ENCODE results near the gene ELP4.

The ELP4 gene

DNA sequence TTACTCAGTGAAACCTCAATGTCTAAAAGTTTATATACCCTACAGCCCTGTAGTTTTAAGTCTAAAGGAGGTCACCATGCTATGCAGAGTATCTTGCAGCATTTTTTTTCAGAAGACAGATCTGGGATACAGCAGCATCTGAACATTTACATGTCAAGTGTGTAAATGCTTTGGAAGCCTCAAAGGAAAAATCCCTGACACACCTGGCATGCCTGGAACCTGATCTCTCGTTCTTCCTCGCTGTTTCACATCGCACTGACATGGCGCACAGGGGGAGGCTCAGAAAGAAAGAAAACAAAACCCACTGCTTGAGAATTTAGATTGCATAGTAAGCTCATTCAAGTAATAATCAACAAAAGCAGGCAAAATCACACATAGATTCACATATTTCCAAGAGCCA is 270.5 kb downstream of the ELP4 start:
- Mint-ChIP-seq H3K36me3 (peaks cover 16% of the 10 kb centered on the region), H3K27me3 (no peaks in the 10 kb centered on the region), H3K27ac (no peak overlapping the region)

GRCh38 chr11:31780480-31780971 is 271.0 kb downstream of the ELP4 start:
- Mint-ChIP-seq H3K36me3 (peaks cover 14% of the 10 kb centered on the region), H3K9me3 (ENCODE audit: low read depth) (no peaks in the 10 kb centered on the region), H3K4me3 (no peak overlapping the region)

More for the DNA sequence above, 270.5 kb downstream of the ELP4 start:
- no peaks in the 10 kb centered on the region for H3K9me3 Mint-ChIP-seq (ENCODE audit: low read depth)
- H3K4me3 Mint-ChIP-seq, result no peak overlapping the region
- H3K4me1 Mint-ChIP-seq (ENCODE audit: low read depth), result no peaks in the 10 kb centered on the region

GRCh38 chr11:31782257-31782656 is 272.7 kb downstream of the ELP4 start:
- Mint-ChIP-seq H3K4me1 (ENCODE audit: low read depth) (no peaks in the 10 kb centered on the region), H3K36me3 (peaks cover 16% of the 10 kb centered on the region), H3K9me3 (ENCODE audit: low read depth) (no peaks in the 10 kb centered on the region), H3K27me3 (no peaks in the 10 kb centered on the region), H3K4me3 (no peak overlapping the region), H3K27ac (no peak overlapping the region)

More at GRCh38 chr11:31780480-31780971, 271.0 kb downstream of the ELP4 start:
- no peaks in the 10 kb centered on the region for H3K4me1 Mint-ChIP-seq (ENCODE audit: low read depth)
- no peaks in the 10 kb centered on the region for H3K27me3 Mint-ChIP-seq
- H3K27ac Mint-ChIP-seq, result no peak overlapping the region

GRCh38 chr11:31783252-31783651 is 273.7 kb downstream of the ELP4 start:
- no peaks in the 10 kb centered on the region for H3K4me1 Mint-ChIP-seq (ENCODE audit: low read depth)
- no peak overlapping the region for H3K4me3 Mint-ChIP-seq
- no peaks in the 10 kb centered on the region for H3K27me3 Mint-ChIP-seq
- H3K9me3 Mint-ChIP-seq (ENCODE audit: low read depth), result no peaks in the 10 kb centered on the region
- H3K36me3 Mint-ChIP-seq, result peaks cover 14% of the 10 kb centered on the region
- H3K27ac Mint-ChIP-seq, result no peak overlapping the region

DNA sequence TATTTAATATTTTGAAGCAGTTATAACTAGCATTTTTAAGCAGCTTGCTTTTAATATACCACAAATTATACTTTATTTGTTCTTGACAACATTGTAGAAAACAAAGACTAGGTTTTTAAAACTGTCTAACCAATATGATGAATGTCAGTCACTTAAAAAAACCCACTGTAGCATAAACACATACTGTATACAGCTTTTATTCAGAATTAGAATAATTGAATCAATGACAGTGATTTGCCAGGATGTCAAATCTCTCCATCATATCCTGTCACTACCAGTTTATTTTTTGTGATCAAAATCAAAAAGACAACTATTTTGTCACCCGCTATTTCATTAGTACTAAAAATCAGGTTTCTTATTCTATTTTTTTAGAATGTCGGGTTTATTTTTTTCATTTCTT is 275.0 kb downstream of the ELP4 start:
- Mint-ChIP-seq H3K9me3 (ENCODE audit: low read depth) (no peaks in the 10 kb centered on the region), H3K27ac (no peak overlapping the region), H3K36me3 (peaks cover 14% of the 10 kb centered on the region), H3K4me1 (ENCODE audit: low read depth) (no peaks in the 10 kb centered on the region), H3K4me3 (no peak overlapping the region), H3K27me3 (no peaks in the 10 kb centered on the region)

- Mint-ChIP-seq H3K36me3 (peaks cover 10% of the 10 kb centered on the region), H3K27ac (no peak overlapping the region), H3K9me3 (ENCODE audit: low read depth) (no peaks in the 10 kb centered on the region), H3K27me3 (peaks cover 5% of the 10 kb centered on the region), H3K4me1 (ENCODE audit: low read depth) (no peaks in the 10 kb centered on the region), H3K4me3 (no peak overlapping the region)
These were observed 277.6 kb downstream of the ELP4 start for GRCh38 chr11:31786996-31787685.

DNA sequence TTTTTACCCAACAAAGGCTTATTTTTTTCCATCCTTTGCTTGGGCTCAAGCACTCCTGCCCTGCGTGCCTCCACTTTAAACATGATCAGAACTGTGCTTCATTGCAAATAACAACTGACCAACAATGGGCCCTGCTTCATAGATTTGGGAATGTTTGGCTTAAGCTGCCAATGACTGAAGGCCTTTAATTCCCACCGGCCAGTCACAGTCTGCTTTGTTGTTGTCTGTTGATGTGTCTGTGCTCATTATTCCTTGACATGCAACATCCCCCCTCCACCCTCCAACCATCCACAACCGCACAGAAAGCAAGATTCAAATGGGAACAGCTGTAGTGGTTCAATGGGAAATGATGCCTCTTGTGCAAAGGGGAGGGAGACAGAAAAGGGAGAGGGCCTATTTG is 278.5 kb downstream of the ELP4 start:
- peaks cover 5% of the 10 kb centered on the region for H3K27me3 Mint-ChIP-seq
- H3K9me3 Mint-ChIP-seq (ENCODE audit: low read depth), result no peaks in the 10 kb centered on the region
- H3K36me3 Mint-ChIP-seq, result peaks cover 6% of the 10 kb centered on the region
- H3K4me3 Mint-ChIP-seq, result no peak overlapping the region
- H3K4me1 Mint-ChIP-seq (ENCODE audit: low read depth), result no peaks in the 10 kb centered on the region
- H3K27ac Mint-ChIP-seq, result no peak overlapping the region

DNA sequence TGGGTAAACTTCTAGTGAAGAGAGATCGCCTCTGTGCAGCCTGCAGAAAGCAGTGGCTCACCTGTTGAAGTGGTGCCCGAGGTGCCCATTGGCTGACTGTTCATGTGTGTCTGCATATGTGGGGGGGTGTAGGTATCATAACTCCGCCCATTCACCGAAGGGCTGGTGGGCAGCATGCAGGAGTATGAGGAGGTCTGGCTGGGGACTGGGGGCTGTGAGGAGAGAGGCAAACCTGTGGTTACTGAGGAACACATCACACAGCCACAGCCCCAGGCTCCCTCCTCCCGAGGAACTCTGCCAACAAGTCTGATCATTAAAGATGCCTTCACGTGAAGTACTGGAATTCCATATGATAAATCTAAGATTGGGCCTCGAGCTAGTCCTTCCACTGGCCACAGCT is 281.1 kb downstream of the ELP4 start:
- Mint-ChIP-seq H3K36me3 (peaks cover 2% of the 10 kb centered on the region), H3K4me3 (no peak overlapping the region), H3K9me3 (ENCODE audit: low read depth) (no peaks in the 10 kb centered on the region), H3K27ac (no peak overlapping the region), H3K4me1 (ENCODE audit: low read depth) (no peaks in the 10 kb centered on the region), H3K27me3 (peaks cover 10% of the 10 kb centered on the region)

GRCh38 chr11:31792036-31792435 is 282.5 kb downstream of the ELP4 start:
- no peaks in the 10 kb centered on the region for H3K36me3 Mint-ChIP-seq
- no peaks in the 10 kb centered on the region for H3K4me1 Mint-ChIP-seq (ENCODE audit: low read depth)
- H3K27me3 Mint-ChIP-seq, result peaks cover 21% of the 10 kb centered on the region
- H3K4me3 Mint-ChIP-seq, result no peak overlapping the region
- H3K9me3 Mint-ChIP-seq (ENCODE audit: low read depth), result no peaks in the 10 kb centered on the region
- no peak overlapping the region for H3K27ac Mint-ChIP-seq

- H3K9me3 Mint-ChIP-seq (ENCODE audit: low read depth), result no peaks in the 10 kb centered on the region
- no peak overlapping the region for H3K27ac Mint-ChIP-seq
- H3K4me1 Mint-ChIP-seq (ENCODE audit: low read depth), result peaks cover 3% of the 10 kb centered on the region
- H3K4me3 Mint-ChIP-seq, result no peak overlapping the region
- peaks cover 24% of the 10 kb centered on the region for H3K27me3 Mint-ChIP-seq
- H3K36me3 Mint-ChIP-seq, result no peaks in the 10 kb centered on the region
These were observed 282.9 kb downstream of the ELP4 start for GRCh38 chr11:31792456-31792855.

DNA sequence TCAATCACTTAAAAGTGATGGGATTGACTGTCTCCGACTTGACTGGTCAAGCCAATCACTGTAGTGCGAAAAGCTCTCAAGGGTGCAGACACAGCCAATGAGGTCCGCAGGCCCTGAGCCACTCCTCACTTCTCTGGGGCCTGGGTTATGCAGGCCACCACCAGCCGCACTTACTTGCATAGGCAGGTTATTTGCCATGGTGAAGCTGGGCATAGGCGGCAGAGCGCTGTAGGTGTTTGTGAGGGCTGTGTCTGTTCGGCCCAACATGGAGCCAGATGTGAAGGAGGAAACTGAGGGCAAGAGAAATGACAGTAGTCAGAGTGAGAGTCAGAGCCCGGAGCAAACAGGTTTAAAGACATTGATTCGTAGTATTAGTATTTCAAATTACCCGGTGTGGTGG is 283.7 kb downstream of the ELP4 start:
- Mint-ChIP-seq H3K4me3 (no peak overlapping the region), H3K9me3 (ENCODE audit: low read depth) (no peaks in the 10 kb centered on the region), H3K36me3 (no peaks in the 10 kb centered on the region), H3K4me1 (ENCODE audit: low read depth) (peaks cover 6% of the 10 kb centered on the region), H3K27me3 (peaks cover 28% of the 10 kb centered on the region), H3K27ac (no peak overlapping the region)

- peaks cover 33% of the 10 kb centered on the region for H3K27me3 Mint-ChIP-seq
- no peak overlapping the region for H3K27ac Mint-ChIP-seq
- H3K4me1 Mint-ChIP-seq (ENCODE audit: low read depth), result peaks cover 9% of the 10 kb centered on the region
- no peak overlapping the region for H3K4me3 Mint-ChIP-seq
- H3K9me3 Mint-ChIP-seq (ENCODE audit: low read depth), result no peaks in the 10 kb centered on the region
- no peaks in the 10 kb centered on the region for H3K36me3 Mint-ChIP-seq
These were observed 285.0 kb downstream of the ELP4 start for GRCh38 chr11:31794548-31794947.

- H3K36me3 Mint-ChIP-seq, result peaks cover 7% of the 10 kb centered on the region
- no peak overlapping the region for H3K4me3 Mint-ChIP-seq
- no peak overlapping the region for H3K27ac Mint-ChIP-seq
- H3K9me3 Mint-ChIP-seq (ENCODE audit: low read depth), result no peaks in the 10 kb centered on the region
- H3K4me1 Mint-ChIP-seq (ENCODE audit: low read depth), result peaks cover 21% of the 10 kb centered on the region
- peaks cover 41% of the 10 kb centered on the region for H3K27me3 Mint-ChIP-seq
These were observed 286.3 kb downstream of the ELP4 start for GRCh38 chr11:31795706-31796498.

DNA sequence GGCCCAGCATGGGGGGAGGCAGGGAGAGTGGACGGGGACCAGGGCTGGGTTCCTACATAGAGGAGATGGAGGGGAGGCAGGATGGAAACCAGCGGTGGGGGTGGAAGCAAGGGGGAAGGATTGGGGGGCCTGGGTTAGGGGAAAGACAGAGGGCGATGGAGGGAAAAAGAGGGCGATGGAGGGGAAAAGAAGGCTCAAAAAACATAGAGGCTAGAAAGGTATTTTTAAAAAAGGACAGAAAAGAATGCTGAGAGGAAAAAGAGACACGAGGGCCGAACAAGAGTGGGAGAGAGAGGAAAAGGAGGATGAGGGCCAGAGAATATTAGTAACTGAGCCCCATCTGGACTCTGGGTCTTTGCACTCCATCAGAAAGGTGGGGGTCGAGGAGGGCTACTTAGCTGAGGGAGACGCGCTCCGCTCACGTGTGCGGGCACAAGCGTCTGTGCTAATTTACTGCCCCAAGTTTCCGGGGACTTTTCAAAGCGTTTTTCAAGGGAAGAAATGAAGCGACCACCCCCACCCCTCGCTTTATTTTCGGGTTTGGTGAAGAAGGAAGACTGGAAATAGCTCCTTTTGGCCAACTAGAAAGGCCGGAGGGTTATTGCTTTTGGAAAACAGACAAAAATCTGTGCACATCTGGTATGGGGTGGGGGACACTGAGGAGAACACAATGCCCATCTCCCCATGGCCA is 287.1 kb downstream of the ELP4 start:
- no peak overlapping the region for H3K27ac Mint-ChIP-seq
- H3K27me3 Mint-ChIP-seq, result peaks cover 45% of the 10 kb centered on the region
- H3K4me3 Mint-ChIP-seq, result no peak overlapping the region
- no peaks in the 10 kb centered on the region for H3K9me3 Mint-ChIP-seq (ENCODE audit: low read depth)
- H3K4me1 Mint-ChIP-seq (ENCODE audit: low read depth), result peaks cover 22% of the 10 kb centered on the region
- H3K36me3 Mint-ChIP-seq, result peaks cover 7% of the 10 kb centered on the region
